H7 (cell line): ENCODE measurements around the gene DCAKD. TPM values are rescaled to one million over a fixed set of nuclear protein-coding genes. Genes with fewer than 3 reads are reported as not detected.

ENCODE experiments used
- DNase-seq: peaks from one replicate; pipeline ENCODE4 v3.0.0; 2012
- H3K27me3 ChIP-seq: 2 replicates; pipeline ENCODE4 v1.6.0; 2011; ENCODE audit warnings: mild to moderate bottlenecking, low read length; ENCODE audit not compliant: control insufficient read depth, insufficient read depth
- H3K36me3 ChIP-seq: replicated peaks from 2 replicates; pipeline ENCODE4 v1.5.1; 2011; ENCODE audit warnings: low read length; ENCODE audit not compliant: control insufficient read depth, insufficient read depth
- H3K4me3 ChIP-seq: 2 replicates; pipeline ENCODE4 v1.5.1; 2011; ENCODE audit warnings: low read depth, mild to moderate bottlenecking, control low read depth, low read length, moderate library complexity; ENCODE audit not compliant: insufficient read depth
- total RNA-seq: library from RNA; depleted of rRNA; stranded (reverse); fragments of >200 nt; shearing (Covaris generic); gene quantifications from 2 replicates; pipeline ENCODE4 v1.2.3, GENCODE V29; 2014; rRNA removed

DCAKD gene
- total RNA-seq, 1 experiment from 2014 or later, result 70.7 TPM

DNA sequence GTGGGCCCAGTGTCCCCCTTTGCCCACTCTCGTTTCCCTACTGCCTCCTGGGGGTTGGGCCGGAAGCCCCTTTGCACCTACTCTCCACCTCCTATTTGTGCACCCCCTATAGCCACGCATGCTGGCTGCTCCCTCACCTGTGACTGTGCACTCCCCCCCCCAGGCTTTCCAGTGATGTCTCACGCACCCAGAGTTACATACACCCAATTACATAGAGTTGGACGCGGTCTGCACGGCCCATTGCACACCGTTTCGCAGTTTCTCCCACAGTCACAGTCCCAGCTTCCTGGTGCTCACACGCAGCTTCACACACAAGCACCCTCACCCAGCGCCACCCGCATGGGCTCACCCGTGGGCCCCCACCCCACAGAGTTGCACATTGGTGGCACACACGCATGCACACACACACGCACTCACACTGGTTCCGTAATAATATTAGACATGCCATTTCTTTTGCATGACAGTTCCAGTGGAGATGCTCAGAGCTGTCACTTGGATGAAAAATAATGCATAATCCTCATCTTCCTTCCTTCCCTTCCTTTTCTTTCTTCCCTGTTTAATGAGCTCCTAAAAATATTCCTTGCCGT, 61.8 kb downstream of the DCAKD start:
- H3K36me3 ChIP-seq, result no peaks in the 10 kb centered on the region
- H3K27me3 ChIP-seq, result no peaks in the 10 kb centered on the region
- no peak for DNase-seq
- no peak overlapping the region for H3K4me3 ChIP-seq

DNA sequence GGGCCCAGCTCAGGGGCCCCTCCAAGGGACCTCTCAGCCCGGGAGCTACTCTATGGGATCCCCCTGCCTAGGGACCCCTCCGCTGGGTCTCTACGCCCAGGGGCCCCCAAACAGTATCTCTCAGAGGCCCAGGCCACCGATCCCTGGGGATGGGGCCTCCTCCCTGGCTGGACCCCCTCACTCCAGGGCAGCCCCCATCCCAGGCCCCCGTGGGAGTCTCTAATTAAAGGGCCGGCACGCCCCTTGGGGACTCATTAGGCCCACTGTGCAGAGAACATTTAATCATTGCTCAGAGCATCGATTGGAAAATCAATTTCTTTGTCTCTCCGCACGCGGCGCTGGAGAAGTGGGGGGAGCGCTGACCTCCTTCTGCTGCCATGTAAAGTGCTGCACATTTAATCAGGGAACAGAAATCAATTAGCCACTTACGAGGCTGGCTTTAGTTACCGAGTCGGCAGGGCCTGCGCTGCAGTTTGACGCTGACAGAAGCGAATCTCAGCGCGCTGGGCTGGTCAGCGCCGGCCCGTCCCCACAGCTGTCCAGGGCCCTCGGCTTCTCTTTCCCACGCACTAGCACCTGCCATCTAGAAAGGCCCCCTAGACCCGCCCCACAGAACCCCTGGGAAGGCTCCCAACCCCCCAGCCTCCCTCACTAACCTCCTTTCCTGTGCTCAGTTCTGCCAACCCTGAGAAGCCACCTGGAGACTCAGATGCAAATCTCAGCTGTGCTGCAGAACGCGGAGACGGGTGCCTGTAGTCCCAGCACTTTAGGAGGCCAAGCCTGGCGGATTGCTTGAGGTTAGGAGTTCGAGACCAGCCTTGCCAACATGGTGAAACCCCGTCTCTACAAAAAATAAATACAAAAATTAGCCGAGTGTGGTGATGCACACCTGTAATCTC, 63.1 kb downstream of the DCAKD start:
- peak; percentile 80 for DNase-seq
- Histone ChIP-seq H3K27me3 (no peaks in the 10 kb centered on the region), H3K36me3 (no peaks in the 10 kb centered on the region), H3K4me3 (peak overlapping the region; percentile 35)

DNA sequence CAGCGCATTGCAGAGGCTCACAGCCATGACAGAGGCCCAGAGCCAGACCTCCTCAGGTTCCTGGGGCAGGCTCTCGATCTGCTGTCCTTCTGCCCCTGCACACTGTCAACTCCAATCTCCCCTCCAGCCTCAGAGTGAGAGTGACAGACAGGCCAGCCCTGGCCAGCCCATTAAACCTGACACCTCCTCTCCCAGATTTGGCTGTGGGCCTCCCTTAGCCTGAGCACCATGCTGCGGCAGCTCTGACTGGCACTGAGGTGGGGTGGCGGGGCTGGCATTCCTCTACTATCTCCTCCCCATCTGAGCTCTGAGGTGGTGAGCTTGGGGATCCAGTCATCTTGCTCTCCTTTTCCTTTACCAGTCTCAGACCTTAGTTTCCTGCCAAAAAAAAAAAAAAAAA, 67.9 kb downstream of the DCAKD start:
- Histone ChIP-seq H3K36me3 (no peaks in the 10 kb centered on the region), H3K27me3 (no peaks in the 10 kb centered on the region), H3K4me3 (no peak overlapping the region)
- DNase-seq, result no peak

DNA sequence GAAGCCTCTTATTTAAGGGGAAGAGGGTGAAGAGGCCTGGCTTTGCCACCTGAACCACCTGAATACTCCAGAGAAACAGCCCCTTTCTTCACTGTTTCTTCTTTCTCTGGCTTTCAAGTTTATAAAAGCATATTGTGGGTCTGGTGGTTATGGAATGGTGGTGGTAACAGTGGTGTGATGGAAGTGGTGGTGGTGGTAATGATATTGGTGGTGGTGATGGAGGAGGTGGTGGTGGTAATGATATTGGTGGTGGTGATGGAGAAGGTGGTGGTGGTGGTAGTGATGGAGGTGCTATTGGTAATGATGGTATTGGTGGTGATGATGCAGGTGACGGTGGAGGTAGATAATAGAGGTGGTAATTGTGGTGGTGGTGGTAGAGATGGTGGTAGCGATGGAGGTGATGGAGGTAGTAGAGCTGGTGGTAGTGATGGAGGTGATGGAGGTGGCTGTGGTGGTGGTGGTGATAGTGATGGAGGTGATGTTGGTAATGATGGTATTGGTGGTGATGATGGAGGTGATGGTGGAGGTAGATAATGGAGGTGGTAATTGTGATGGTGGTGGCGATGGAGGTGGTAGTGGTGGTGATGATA, 69.2 kb downstream of the DCAKD start:
- H3K27me3 ChIP-seq, result peaks cover 2% of the 10 kb centered on the region
- no peak for DNase-seq
- no peaks in the 10 kb centered on the region for H3K36me3 ChIP-seq
- no peak overlapping the region for H3K4me3 ChIP-seq

DNA sequence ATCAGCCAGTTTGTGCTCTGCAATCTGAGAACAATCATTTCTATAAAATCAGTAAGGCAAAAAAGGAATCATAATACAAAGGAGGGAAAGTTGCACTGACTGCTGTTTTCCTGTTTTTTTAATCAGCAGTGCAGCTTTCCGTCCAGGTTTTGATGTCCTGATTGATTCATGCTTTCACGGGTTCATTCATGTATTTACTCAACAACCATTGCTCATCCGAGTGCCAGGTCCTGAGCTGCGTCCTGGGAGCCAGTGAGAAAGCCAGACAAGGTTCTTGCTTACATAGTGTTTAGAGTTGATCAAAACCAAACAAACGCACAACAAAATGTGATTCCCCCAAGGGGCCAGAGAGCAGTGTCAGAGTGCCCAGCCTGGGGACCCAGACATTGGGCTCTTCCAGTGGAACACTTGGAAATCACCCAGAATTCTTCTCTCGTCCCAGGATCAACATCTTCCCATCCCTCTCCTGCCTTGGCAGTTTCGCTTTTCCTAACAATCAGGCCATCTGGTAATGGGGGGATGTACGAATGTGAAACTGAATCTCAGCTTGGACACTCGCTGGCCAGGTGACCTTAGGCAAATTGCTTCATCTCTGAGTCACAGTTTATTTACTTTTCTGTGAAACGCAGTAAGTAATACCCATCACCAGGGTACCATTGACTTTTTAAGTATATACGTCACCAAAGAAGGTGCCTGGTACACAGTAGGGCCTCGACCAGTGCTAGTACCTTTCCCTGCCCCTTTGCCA, 70.0 kb downstream of the DCAKD start:
- DNase-seq, result no peak
- peaks cover 2% of the 10 kb centered on the region for H3K27me3 ChIP-seq
- H3K36me3 ChIP-seq, result no peaks in the 10 kb centered on the region
- H3K4me3 ChIP-seq, result no peak overlapping the region

DNA sequence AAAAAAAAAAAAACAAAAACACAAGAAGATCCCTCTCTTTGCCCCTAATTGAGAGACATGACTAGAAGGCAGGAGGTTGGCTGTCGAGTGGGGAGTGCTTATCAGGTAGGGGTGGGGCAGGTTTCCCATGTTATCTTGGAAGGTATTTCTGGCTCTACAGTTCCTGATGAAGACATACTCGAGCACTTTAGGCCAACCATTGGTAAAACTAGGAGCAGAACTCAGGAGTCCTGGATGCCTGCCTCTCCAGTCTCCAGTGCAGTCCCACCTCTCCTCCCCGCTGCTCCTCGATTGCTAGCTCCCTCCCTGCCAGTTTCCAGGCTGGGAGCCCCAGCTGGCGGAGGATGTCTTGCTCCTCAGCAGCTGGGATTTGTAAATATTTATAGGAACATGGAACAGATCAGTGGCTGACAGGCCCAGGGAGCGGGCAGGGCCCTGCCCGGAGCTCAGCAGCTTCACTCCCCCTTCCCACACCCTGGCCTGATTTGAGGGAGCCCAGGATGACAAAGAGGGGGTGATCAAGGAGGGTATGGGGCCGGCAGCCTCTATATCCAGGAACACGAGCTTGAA, 71.9 kb downstream of the DCAKD start:
- no peak for DNase-seq
- Histone ChIP-seq H3K36me3 (no peaks in the 10 kb centered on the region), H3K27me3 (peaks cover 2% of the 10 kb centered on the region), H3K4me3 (no peak overlapping the region)

DNA sequence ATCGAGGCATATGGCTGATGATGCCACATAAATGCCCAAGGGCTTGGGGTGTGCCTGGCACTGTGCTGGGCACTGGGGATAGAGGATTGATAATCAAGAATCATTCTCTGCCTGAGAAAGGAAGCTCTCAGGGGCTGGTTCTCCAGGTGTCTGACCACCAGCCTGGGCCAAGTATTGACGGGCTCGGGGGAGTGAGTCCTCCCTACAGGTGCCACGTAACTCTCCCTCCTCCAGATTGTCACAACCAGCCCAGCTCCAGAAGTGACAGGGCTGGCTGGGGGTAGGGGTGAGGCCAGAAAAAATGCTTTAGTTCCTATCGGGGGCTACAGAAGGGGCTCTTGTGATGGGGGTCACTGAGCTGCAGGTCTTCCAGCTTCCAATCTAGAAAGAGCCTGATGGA, 72.6 kb downstream of the DCAKD start:
- DNase-seq, result no peak
- Histone ChIP-seq H3K4me3 (no peak overlapping the region), H3K36me3 (no peaks in the 10 kb centered on the region), H3K27me3 (peaks cover 2% of the 10 kb centered on the region)

DNA sequence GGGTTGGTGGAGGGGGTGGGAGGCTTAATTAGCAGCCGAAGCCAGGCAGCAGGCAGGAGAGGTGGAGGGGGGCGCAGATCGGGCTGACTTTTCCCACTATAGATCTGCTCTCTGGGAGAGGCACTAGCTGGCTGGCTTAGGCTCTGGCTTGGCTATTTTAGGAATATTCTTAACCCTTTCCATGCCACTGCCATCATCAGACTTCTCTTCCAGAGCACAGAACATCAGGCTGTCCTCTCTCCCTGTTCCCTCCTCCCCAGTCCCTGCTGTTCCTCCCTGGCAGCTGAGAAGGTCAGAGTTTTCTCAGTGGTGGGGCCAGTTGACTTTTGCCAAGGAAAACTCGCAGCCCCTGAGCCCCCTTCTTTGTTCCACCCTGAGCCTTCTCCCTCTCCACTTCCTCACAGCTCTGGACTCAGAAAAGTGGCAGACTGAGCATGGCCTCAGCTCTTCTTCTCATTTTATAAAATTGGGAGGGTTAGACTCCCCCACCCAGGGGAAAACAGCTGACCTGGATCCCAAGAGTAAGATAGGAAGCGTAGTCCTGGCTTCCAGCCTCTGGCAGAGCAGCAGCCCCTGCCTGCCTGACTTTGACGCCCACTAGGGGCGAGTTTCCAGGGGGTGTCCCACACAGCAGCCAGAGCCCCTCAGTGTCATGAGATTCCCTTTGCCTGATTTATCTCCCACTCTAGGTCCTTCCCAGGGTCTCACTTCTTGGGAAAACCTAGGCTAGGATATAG, 73.5 kb downstream of the DCAKD start:
- no peaks in the 10 kb centered on the region for H3K36me3 ChIP-seq
- DNase-seq, result no peak
- H3K27me3 ChIP-seq, result peaks cover 2% of the 10 kb centered on the region
- no peak overlapping the region for H3K4me3 ChIP-seq

DNA sequence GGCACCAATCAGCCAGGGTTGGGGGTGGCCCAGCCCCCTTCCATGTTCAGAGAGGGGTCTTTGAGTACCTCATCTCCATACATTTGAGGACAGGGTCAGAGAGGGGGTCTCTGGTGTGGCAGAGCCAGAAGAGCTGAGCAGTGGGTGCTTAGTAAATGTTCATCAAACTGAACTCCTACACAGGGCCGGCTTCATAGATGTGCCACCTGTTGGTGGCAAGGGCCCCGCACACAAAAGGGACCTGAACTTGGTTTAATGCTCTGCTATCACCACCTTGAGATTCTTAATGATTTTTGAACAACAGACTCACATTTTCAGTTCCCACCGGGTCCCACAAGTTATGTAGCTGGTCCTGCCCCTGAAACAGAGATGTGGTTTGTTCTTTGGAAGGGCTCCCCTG, 74.4 kb downstream of the DCAKD start:
- no peak for DNase-seq
- no peak overlapping the region for H3K4me3 ChIP-seq
- no peaks in the 10 kb centered on the region for H3K36me3 ChIP-seq
- H3K27me3 ChIP-seq, result peaks cover 2% of the 10 kb centered on the region

DNA sequence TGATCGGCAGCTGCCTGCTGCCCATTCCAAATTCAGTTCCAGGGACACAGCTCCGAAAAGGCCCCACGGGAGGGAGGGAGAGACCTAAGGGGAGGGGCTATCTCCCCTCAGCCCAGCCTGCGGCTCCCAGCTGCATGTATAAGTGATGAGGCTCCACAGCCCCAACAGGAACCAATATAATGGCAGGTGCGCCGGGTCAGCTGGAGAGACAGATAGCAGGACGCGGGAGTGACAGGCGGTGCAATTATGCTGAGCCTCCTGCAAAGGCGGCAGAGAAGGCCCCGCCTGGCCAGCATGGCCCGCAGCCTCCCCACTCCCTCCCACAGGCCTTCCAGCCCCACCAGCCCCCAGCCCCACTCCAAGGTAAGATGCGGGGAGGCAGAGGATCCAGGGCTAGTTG, 75.2 kb downstream of the DCAKD start:
- Histone ChIP-seq H3K27me3 (peaks cover 4% of the 10 kb centered on the region), H3K4me3 (no peak overlapping the region), H3K36me3 (no peaks in the 10 kb centered on the region)
- DNase-seq, result no peak

Other genes starting within 250 kb of the DCAKD start
- 23.1 and 32.7 TPM in 2 replicates for gene GJC1, start 221.3 kb downstream of the DCAKD start, total RNA-seq
- gene HIGD1B, start 203.7 kb downstream of the DCAKD start, total RNA-seq, result not detected in 2 replicates
- 122 and 137 TPM in 2 replicates for gene EFTUD2, start 152.2 kb downstream of the DCAKD start, total RNA-seq
- gene GFAP, start 136.1 kb downstream of the DCAKD start, total RNA-seq, result 0.10 and 0.85 TPM in 2 replicates
- gene KIF18B, start 103.9 kb downstream of the DCAKD start, total RNA-seq, result 17.9 and 20.4 TPM in 2 replicates
- 12.7 and 17.3 TPM in 2 replicates for gene C1QL1, start 83.3 kb downstream of the DCAKD start, total RNA-seq
- 111 and 115 TPM in 2 replicates for gene NMT1, start 9.7 kb upstream of the DCAKD start, total RNA-seq
- gene PLCD3, start 80.9 kb upstream of the DCAKD start, total RNA-seq, result 24.1 and 28.6 TPM in 2 replicates
- 1.5 and 6.0 TPM in 2 replicates for gene ACBD4, start 84.1 kb upstream of the DCAKD start, total RNA-seq
- gene HEXIM1, start 96.8 kb upstream of the DCAKD start, total RNA-seq, result 4.1 and 4.6 TPM in 2 replicates
- 11.5 and 11.9 TPM in 2 replicates for gene HEXIM2, start 110.2 kb upstream of the DCAKD start, total RNA-seq
- gene FMNL1, start 170.3 kb upstream of the DCAKD start, total RNA-seq, result 1.7 and 2.4 TPM in 2 replicates
- 0.24 TPM in 1 of 2 replicates, not detected in the other for gene SPATA32, start 210.5 kb upstream of the DCAKD start, total RNA-seq